Daoy (cell line): ENCODE data around the gene ATF5. TPM values are rescaled to one million over a fixed set of nuclear protein-coding genes. Genes with fewer than 3 reads are reported as not detected.
"Not testable (repeated sequence)": the region's sequence is repeated elsewhere in the genome, so short reads cannot be mapped to it uniquely, and the experiment has no call there.

Experiments used
- DNase-seq: peaks from one replicate; pipeline ENCODE4 v3.0.0-alpha.2; 2015; ENCODE audit warnings: low read depth
- total RNA-seq: library from RNA; depleted of rRNA; stranded (reverse); fragments of >200 nt; shearing (Covaris generic); gene quantifications from 2 replicates; pipeline ENCODE4 v1.2.3, GENCODE V29; 2014

The ATF5 gene
- total RNA-seq, 1 experiment from 2014 or later: 17.4 TPM

GRCh38 chr19:49949742-49950589 is 21.0 kb downstream of the ATF5 start:
- DNase-seq: peak; percentile 36

- no peak for DNase-seq
Measured at GRCh38 chr19:49950590-49950948, 21.6 kb downstream of the ATF5 start.

- no peak for DNase-seq
Measured at GRCh38 chr19:49950956-49951526, 22.0 kb downstream of the ATF5 start.

- no peak for DNase-seq
Measured at GRCh38 chr19:49951806-49952478, 22.9 kb downstream of the ATF5 start.

- DNase-seq: no peak
Measured at GRCh38 chr19:49952479-49952836, 23.5 kb downstream of the ATF5 start.

- DNase-seq: no peak
Measured at GRCh38 chr19:49952906-49953305, 23.9 kb downstream of the ATF5 start.

- DNase-seq: no peak
Measured at GRCh38 chr19:49953416-49953815, 24.4 kb downstream of the ATF5 start.

GRCh38 chr19:49954092-49954829 is 25.3 kb downstream of the ATF5 start:
- no peak for DNase-seq

- DNase-seq: no peak
Measured at GRCh38 chr19:49954933-49955332, 25.9 kb downstream of the ATF5 start.

GRCh38 chr19:49956115-49956495 is 27.1 kb downstream of the ATF5 start:
- no peak for DNase-seq

- DNase-seq: no peak
Measured at GRCh38 chr19:49957262-49957915, 28.4 kb downstream of the ATF5 start.

- DNase-seq: not testable (repeated sequence)
Measured at GRCh38 chr19:49958144-49958543, 29.1 kb downstream of the ATF5 start.

- DNase-seq: not testable (repeated sequence)
Measured at GRCh38 chr19:49958596-49958995, 29.6 kb downstream of the ATF5 start.

GRCh38 chr19:49959892-49960291 is 30.9 kb downstream of the ATF5 start:
- not testable (repeated sequence) for DNase-seq

- not testable (repeated sequence) for DNase-seq
Measured at GRCh38 chr19:49960980-49961379, 32.0 kb downstream of the ATF5 start, which contains the start of gene SIGLEC11. SIGLEC11 (minus strand) TSS chr19:49961172; CDS start chr19:49961081, 91 bp downstream.

GRCh38 chr19:49968279-49968922 is 39.4 kb downstream of the ATF5 start:
- DNase-seq: no peak

- not testable (repeated sequence) for DNase-seq
Measured at GRCh38 chr19:49969355-49969754, 40.4 kb downstream of the ATF5 start.

GRCh38 chr19:49971991-49972411 is 43.0 kb downstream of the ATF5 start:
- DNase-seq: no peak

- DNase-seq: no peak
Measured at GRCh38 chr19:49972841-49973240, 43.8 kb downstream of the ATF5 start.

- DNase-seq: no peak
Measured at GRCh38 chr19:49973987-49974386, 45.0 kb downstream of the ATF5 start.

GRCh38 chr19:49975051-49975450 is 46.0 kb downstream of the ATF5 start:
- no peak for DNase-seq
